Neural progenitor cell (in vitro differentiated cells): ENCODE results near the gene DIAPH2. TPM values are rescaled to one million over a fixed set of nuclear protein-coding genes. Genes with fewer than 3 reads are reported as not detected.

ENCODE experiments used
- DNase-seq: peaks from one replicate; pipeline ENCODE4 v3.0.0-alpha.2; 2016; ENCODE audit warnings: low spot score
- H2AFZ ChIP-seq: fragments of 200-600 bp; sonication (generic); replicated peaks from 2 replicates; pipeline ENCODE4 v1.6.1; 2016; ENCODE audit warnings: antibody characterized with exemption
- H3F3A ChIP-seq: fragments of 200-600 bp; sonication (generic); 2 replicates; pipeline ENCODE4 v1.6.1; 2016; ENCODE audit warnings: antibody characterized with exemption, low read depth
- H3K27ac ChIP-seq: fragments of 200-600 bp; sonication (generic); 2 replicates; pipeline ENCODE4 v1.5.1; 2016; ENCODE audit warnings: mild to moderate bottlenecking
- H3K27me3 ChIP-seq: fragments of 200-600 bp; sonication (generic); 2 replicates; pipeline ENCODE4 v1.6.1; 2016; ENCODE audit warnings: mild to moderate bottlenecking, moderate library complexity
- H3K36me3 ChIP-seq: fragments of 200-600 bp; sonication (generic); 2 replicates; pipeline ENCODE4 v1.5.1; 2016
- H3K4me1 ChIP-seq: fragments of 200-600 bp; sonication (generic); 2 replicates; pipeline ENCODE4 v1.6.1; 2016; ENCODE audit warnings: mixed run types
- H3K4me2 ChIP-seq: fragments of 200-600 bp; sonication (generic); 2 replicates; pipeline ENCODE4 v1.6.1; 2016
- H3K4me3 ChIP-seq: fragments of 200-600 bp; sonication (generic); 2 replicates; pipeline ENCODE4 v1.5.1; 2016
- H3K79me2 ChIP-seq: fragments of 200-600 bp; sonication (generic); 2 replicates; pipeline ENCODE4 v1.6.1; 2016; ENCODE audit warnings: low read depth
- H3K9ac ChIP-seq: fragments of 200-600 bp; sonication (generic); 2 replicates; pipeline ENCODE4 v1.6.1; 2016
- H3K9me3 ChIP-seq: fragments of 200-600 bp; sonication (generic); 2 replicates; pipeline ENCODE4 v1.5.1; 2016; ENCODE audit warnings: low read depth
- H4K20me1 ChIP-seq: fragments of 200-600 bp; sonication (generic); 2 replicates; pipeline ENCODE4 v1.6.1; 2016; ENCODE audit warnings: low read depth
- H3K27ac Mint-ChIP-seq: 3 replicates; pipeline ENCODE4 v1.8.0; 2021; ENCODE audit warnings: mixed read lengths
- H3K27me3 Mint-ChIP-seq: 2 replicates; pipeline ENCODE4 v1.8.0; 2022; ENCODE audit warnings: low read depth, mild to moderate bottlenecking, inconsistent platforms, moderate library complexity, mixed read lengths; ENCODE audit not compliant: insufficient read depth
- H3K36me3 Mint-ChIP-seq: 3 replicates; pipeline ENCODE4 v1.8.0; 2021; ENCODE audit warnings: mixed read lengths
- H3K4me1 Mint-ChIP-seq: 3 replicates; pipeline ENCODE4 v1.8.0; 2021; ENCODE audit warnings: mixed read lengths
- H3K4me3 Mint-ChIP-seq: 3 replicates; pipeline ENCODE4 v1.8.0; 2021; ENCODE audit warnings: mild to moderate bottlenecking, moderate library complexity, mixed read lengths
- H3K9me3 Mint-ChIP-seq: 3 replicates; pipeline ENCODE4 v1.8.0; 2020; ENCODE audit warnings: mixed read lengths
- EZH2 ChIP-seq: fragments of 200-600 bp; sonication (generic); IDR thresholded peaks from 2 replicates; pipeline ENCODE4 v1.6.1; 2017; ENCODE audit warnings: antibody characterized with exemption, mild to moderate bottlenecking, moderate library complexity
- EZH2phosphoT487 ChIP-seq: fragments of 200-600 bp; sonication (generic); IDR thresholded peaks from 2 replicates; pipeline ENCODE4 v1.6.1; 2017; ENCODE audit warnings: antibody characterized with exemption
- total RNA-seq: library from RNA; depleted of rRNA; stranded (reverse); fragments of >200 nt; gene quantifications from 2 replicates; pipeline ENCODE4 v1.2.3, GENCODE V29; 2015; ENCODE audit warnings: low replicate concordance
- TF ChIP-seq, protein P1 (sequence below): fragments of 200-600 bp; sonication (generic); IDR thresholded peaks from 2 replicates; pipeline ENCODE4 v1.5.1; 2017; ENCODE audit warnings: antibody characterized with exemption, mild to moderate bottlenecking

DIAPH2 gene
- total RNA-seq, 1 donor from 2014 or later: 24.0 TPM

DNA sequence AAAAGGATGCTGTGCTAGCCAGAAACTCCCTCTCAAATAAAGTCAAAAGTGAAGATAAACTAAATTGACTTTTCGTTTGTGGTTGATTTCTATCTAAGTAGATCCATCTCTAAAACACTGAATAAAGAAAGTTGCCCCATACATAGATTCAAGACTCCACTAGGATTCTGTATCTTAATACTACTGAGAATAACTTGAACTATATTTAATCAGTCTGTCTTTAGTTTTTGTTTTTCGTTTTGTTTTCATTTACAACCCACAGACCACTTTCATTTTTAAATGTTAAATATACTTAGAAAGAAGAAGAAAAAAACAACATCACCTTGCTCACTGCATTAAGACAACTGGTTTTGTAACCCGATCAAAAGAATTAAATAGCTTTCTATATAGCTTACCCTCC is 854.1 kb downstream of the DIAPH2 start:
- H3K9ac ChIP-seq: no peak overlapping the region
- Mint-ChIP-seq H3K27ac (no peak overlapping the region), H3K36me3 (peaks cover 4% of the 10 kb centered on the region), H3K27me3 (no peaks in the 10 kb centered on the region), H3K9me3 (peaks cover 5% of the 10 kb centered on the region), H3K4me3 (no peak overlapping the region), H3K4me1 (no peaks in the 10 kb centered on the region)
- H4K20me1 ChIP-seq: no peaks in the 10 kb centered on the region
- no peak overlapping the region for H3K4me2 ChIP-seq
- no peaks in the 10 kb centered on the region for H3K9me3 ChIP-seq
- H3K27me3 ChIP-seq: no peaks in the 10 kb centered on the region
- H3K79me2 ChIP-seq: no peaks in the 10 kb centered on the region
- no peak overlapping the region for H3K4me3 ChIP-seq
- H3K27ac ChIP-seq: no peak overlapping the region
- TF ChIP-seq, protein P1, sequence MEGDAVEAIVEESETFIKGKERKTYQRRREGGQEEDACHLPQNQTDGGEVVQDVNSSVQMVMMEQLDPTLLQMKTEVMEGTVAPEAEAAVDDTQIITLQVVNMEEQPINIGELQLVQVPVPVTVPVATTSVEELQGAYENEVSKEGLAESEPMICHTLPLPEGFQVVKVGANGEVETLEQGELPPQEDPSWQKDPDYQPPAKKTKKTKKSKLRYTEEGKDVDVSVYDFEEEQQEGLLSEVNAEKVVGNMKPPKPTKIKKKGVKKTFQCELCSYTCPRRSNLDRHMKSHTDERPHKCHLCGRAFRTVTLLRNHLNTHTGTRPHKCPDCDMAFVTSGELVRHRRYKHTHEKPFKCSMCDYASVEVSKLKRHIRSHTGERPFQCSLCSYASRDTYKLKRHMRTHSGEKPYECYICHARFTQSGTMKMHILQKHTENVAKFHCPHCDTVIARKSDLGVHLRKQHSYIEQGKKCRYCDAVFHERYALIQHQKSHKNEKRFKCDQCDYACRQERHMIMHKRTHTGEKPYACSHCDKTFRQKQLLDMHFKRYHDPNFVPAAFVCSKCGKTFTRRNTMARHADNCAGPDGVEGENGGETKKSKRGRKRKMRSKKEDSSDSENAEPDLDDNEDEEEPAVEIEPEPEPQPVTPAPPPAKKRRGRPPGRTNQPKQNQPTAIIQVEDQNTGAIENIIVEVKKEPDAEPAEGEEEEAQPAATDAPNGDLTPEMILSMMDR: no peak
- TF ChIP-seq EZH2phosphoT487: no peak
- no peak for TF ChIP-seq EZH2
- H3K36me3 ChIP-seq: no peaks in the 10 kb centered on the region
- H3F3A ChIP-seq: no peaks in the 10 kb centered on the region
- no peak overlapping the region for H2AFZ ChIP-seq
- peaks cover 6% of the 10 kb centered on the region for H3K4me1 ChIP-seq
- DNase-seq: no peak

DNA sequence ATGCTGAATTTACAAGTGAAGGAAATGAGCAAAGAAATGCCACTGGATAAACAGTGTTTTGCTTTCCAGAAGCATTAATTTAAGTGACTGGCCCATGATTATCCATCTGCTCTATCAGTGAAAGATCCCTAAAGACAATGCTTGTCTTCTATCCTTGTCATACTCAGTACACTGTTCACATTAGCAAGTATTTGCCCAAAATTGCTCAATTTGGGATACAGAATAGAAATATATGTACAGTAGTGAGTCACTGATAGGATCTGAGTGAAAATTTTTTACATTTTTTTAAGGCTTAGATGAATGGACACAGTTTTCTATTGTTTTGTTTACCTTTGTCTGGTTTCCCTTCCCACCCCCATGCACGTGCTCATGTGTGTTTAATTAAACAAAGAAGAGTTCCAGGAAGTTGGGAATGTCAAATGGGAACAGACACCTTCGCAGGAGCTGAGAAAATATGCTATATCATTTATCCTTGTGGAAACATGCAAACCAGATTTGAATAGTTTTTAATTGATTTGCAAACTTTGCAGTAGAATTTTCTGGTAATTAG is 855.4 kb downstream of the DIAPH2 start:
- Histone ChIP-seq H3F3A (no peaks in the 10 kb centered on the region), H3K4me2 (peak overlapping the region; percentile 39), H3K4me1 (peaks cover 6% of the 10 kb centered on the region), H3K36me3 (no peaks in the 10 kb centered on the region), H3K4me3 (no peak overlapping the region), H3K27me3 (no peaks in the 10 kb centered on the region), H3K9me3 (no peaks in the 10 kb centered on the region), H2AFZ (peak overlapping the region; percentile 35), H3K9ac (no peak overlapping the region), H3K79me2 (no peaks in the 10 kb centered on the region), H3K27ac (no peak overlapping the region), H4K20me1 (no peaks in the 10 kb centered on the region)
- no peak for DNase-seq
- Mint-ChIP-seq H3K4me1 (no peaks in the 10 kb centered on the region), H3K27me3 (no peaks in the 10 kb centered on the region), H3K27ac (no peak overlapping the region), H3K4me3 (no peak overlapping the region), H3K36me3 (peaks cover 4% of the 10 kb centered on the region), H3K9me3 (peaks cover 5% of the 10 kb centered on the region)
- TF ChIP-seq EZH2phosphoT487 (no peak), EZH2 (no peak)
- TF ChIP-seq, protein P1: no peak

DNA sequence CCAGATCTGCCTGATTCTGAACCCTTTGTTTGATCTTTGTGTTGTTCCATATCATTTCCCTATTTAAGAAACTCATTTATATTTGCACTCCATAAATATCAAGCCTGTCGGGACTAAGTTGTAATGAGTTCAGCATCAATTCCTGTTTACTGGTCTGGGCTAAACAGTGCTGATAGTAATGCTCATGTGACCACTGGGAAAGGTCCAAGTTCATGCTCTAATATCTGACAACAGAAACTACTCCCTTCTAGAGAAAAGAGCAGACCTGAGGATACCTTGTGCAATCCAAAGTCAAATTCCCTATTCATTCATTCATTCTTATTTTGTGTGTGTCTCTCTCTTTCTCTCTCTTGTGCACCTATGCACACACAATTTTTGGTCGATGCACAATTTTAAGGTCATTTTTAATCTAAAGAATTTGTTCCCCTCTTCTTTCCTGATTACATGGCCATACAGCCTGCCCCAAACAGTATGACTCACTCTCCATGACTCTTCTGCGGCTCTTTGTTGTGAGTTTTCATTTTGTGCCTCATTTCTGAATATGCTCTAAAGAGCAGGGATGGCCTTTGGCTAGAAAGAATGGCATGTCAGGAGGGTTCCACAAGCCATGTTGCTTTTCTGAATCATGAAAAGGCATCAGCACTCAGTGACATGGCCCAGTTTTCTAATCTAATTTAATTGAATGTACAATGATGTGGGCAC is 863.4 kb downstream of the DIAPH2 start:
- TF ChIP-seq EZH2 (no peak), EZH2phosphoT487 (no peak)
- TF ChIP-seq, protein P1: no peak
- Histone ChIP-seq H3K9me3 (no peaks in the 10 kb centered on the region), H2AFZ (no peak overlapping the region), H3K27ac (no peak overlapping the region), H3K9ac (no peak overlapping the region), H3K79me2 (no peaks in the 10 kb centered on the region), H3K4me1 (no peaks in the 10 kb centered on the region), H3K27me3 (no peaks in the 10 kb centered on the region), H3K4me3 (no peak overlapping the region), H3K36me3 (no peaks in the 10 kb centered on the region), H4K20me1 (no peaks in the 10 kb centered on the region), H3K4me2 (no peak overlapping the region), H3F3A (no peaks in the 10 kb centered on the region)
- Mint-ChIP-seq H3K9me3 (peaks cover 2% of the 10 kb centered on the region), H3K4me1 (peaks cover 17% of the 10 kb centered on the region), H3K27ac (peak overlapping the region; percentile 96), H3K27me3 (no peaks in the 10 kb centered on the region), H3K36me3 (peaks cover 2% of the 10 kb centered on the region), H3K4me3 (no peak overlapping the region)
- DNase-seq: no peak
